HG02678 (cell line): Measurements from ENCODE around the gene CDK12.

Experiments
- ATAC-seq: cut with Tn5 transposase; IDR thresholded peaks from one replicate; pipeline ENCODE4 v1.9.1; 2021; ENCODE audit warnings: mild to moderate bottlenecking, moderate library complexity; ENCODE audit not compliant: unreplicated experiment

The CDK12 gene

GRCh38 chr17:39579318-39580081, 118.2 kb downstream of the CDK12 start:
- ATAC-seq: no peak

DNA sequence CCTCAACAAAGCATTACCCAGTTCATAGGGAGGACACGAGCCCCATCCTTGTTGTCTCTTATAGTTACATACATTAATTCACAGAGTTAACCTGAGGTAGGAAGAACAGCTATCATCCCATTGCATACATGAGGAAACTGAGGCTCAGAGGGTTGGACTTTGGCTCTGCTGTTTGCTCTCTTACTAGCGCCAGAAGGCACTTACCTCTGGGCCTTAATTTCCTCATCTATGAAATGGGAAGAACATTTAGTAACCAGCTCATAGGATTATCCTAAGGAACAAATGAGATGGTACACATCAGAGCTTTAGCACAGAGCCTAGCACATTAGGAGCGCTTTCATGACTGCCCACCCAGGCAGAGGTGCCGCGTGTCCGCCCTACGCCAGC, 118.8 kb downstream of the CDK12 start:
- no peak for ATAC-seq

- no peak for ATAC-seq
Measured at GRCh38 chr17:39581071-39581758, 119.9 kb downstream of the CDK12 start.

DNA sequence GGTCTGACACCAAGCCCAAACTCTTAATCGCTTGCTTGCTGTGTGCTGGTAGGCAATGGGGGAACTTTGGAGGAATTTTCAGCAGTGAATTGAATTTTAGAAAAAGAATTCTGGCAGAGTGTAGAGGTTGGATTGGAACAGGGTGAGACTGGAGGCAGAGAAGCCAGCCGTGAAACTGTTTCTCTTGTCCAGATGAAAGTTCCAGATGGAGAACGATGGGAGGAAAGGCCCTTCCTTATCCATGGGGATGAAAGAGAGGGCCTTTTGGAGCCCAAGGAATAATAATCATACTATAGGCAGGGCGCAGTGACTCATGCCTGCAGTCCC, 120.4 kb downstream of the CDK12 start:
- no peak for ATAC-seq

GRCh38 chr17:39582658-39583057, 121.4 kb downstream of the CDK12 start:
- ATAC-seq: no peak
